Fibroblast of lung (primary cell): ENCODE data around the gene NDEL1. TPM values are rescaled to one million over a fixed set of nuclear protein-coding genes. Genes with fewer than 3 reads are reported as not detected.

Experiments
- DNase-seq, 2 donors: peaks; one replicate each; pipeline versions ENCODE4 v3.0.0 to v3.0.0-alpha.2; 2010; ENCODE audit warnings: low read depth in 2 of 2
- H2AFZ ChIP-seq: 2 replicates; pipeline ENCODE4 v1.5.1; 2012; ENCODE audit warnings: low read length, control low read depth, inconsistent platforms
- H3K27ac ChIP-seq: 2 replicates; pipeline ENCODE4 v1.5.1; 2011; ENCODE audit warnings: low read length, control low read depth; ENCODE audit not compliant: insufficient read depth
- H3K27me3 ChIP-seq: 2 replicates; pipeline ENCODE4 v1.5.1; 2011; ENCODE audit warnings: mild to moderate bottlenecking, low read length; ENCODE audit not compliant: control insufficient read depth, insufficient read depth
- H3K36me3 ChIP-seq: 2 replicates; pipeline ENCODE4 v1.5.1; 2011; ENCODE audit warnings: low read length; ENCODE audit not compliant: control insufficient read depth, insufficient read depth
- H3K4me1 ChIP-seq: 2 replicates; pipeline ENCODE4 v1.5.1; 2011; ENCODE audit warnings: low read length; ENCODE audit not compliant: control insufficient read depth, insufficient read depth; ENCODE audit errors: extremely low read depth
- H3K4me2 ChIP-seq: 2 replicates; pipeline ENCODE4 v1.5.1; 2011; ENCODE audit warnings: low read length, control low read depth; ENCODE audit not compliant: insufficient read depth; ENCODE audit errors: extremely low read depth
- H3K4me3 ChIP-seq, 4 experiments: fragments of 200-600 bp in 1 of 4; sonication (generic) in 1 of 4; replicated peaks in 1 of 4; 2 replicates each; pipeline ENCODE4 v1.5.1; 2011 to 2016; ENCODE audit warnings: low read length in 4 of 4, low read depth in 3 of 4, mild to moderate bottlenecking in 3 of 4, control low read depth in 2 of 4, inconsistent platforms in 1 of 4, mixed read lengths in 1 of 4; ENCODE audit not compliant: insufficient read depth in 1 of 4; ENCODE audit errors: control extremely low read depth in 1 of 4
- H3K79me2 ChIP-seq: 2 replicates; pipeline ENCODE4 v1.5.1; 2012; ENCODE audit warnings: mild to moderate bottlenecking, low read length, inconsistent platforms; ENCODE audit not compliant: control insufficient read depth, insufficient read depth
- H3K9ac ChIP-seq: 2 replicates; pipeline ENCODE4 v1.5.1; 2011; ENCODE audit warnings: mild to moderate bottlenecking, low read length, control low read depth; ENCODE audit not compliant: insufficient read depth
- H3K9me3 ChIP-seq: 2 replicates; pipeline ENCODE4 v1.5.1; 2012; ENCODE audit warnings: low read depth, low read length; ENCODE audit not compliant: control insufficient read depth, insufficient read depth
- H4K20me1 ChIP-seq: 2 replicates; pipeline ENCODE4 v1.5.1; 2011; ENCODE audit warnings: low read length; ENCODE audit not compliant: control insufficient read depth, insufficient read depth; ENCODE audit errors: extremely low read depth
- EZH2 ChIP-seq: IDR thresholded peaks from 2 replicates; pipeline ENCODE4 v1.5.1; 2012; ENCODE audit warnings: low read length, control low read depth, mild to moderate bottlenecking; ENCODE audit errors: missing control alignments
- polyA plus RNA-seq, 2 donors: library from polyadenylated mRNA; depleted of rRNA in 1 of 2; stranded (reverse) in 1 of 2; unstranded in 1 of 2; fragments of >200 nt; gene quantifications; 2 replicates each; pipeline ENCODE4 v1.2.1, GENCODE V29; 2011 to 2012; ENCODE audit warnings: missing spikeins in 1 of 2
- total RNA-seq: library from RNA; depleted of rRNA; stranded (reverse); fragments of >200 nt; gene quantifications from 2 replicates; pipeline ENCODE4 v1.2.1, GENCODE V29; 2014
- TF ChIP-seq, protein P1 (sequence below), 2 donors: IDR thresholded peaks in 1 of 2; conservative IDR thresholded peaks in 1 of 2; 1 replicate in 1 of 2; 2 replicates in 1 of 2; pipeline ENCODE4 v1.5.1; 2011 to 2012; ENCODE audit warnings: low read length in 2 of 2, control low read depth in 1 of 2, inconsistent platforms in 1 of 2, low read depth in 1 of 2, mild to moderate bottlenecking in 1 of 2

The NDEL1 gene
- total and polyA plus RNA-seq, 2 donors (not counting 1 experiment from before 2014, with no cell fraction given): 45.4 to 88.6 TPM

DNA sequence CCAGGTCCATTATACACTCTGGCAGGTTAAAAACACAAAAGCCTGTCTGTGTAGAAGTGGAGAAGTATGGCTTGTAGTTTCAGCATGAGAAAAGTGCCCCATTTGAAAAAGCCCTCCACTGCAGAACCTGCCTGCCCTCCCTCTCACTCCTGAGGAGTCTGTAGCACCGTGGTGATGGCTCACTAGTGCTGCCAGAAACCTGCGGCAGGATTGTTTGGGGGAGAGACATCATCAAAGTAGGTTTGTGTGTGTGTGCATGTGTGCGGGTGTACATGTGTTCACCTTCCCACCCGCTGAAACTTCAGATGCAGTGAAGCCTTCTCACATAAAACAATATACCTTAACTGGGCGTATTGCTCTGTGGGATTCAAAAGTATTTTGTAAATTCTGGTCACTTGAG is 26.9 kb downstream of the NDEL1 start:
- peaks cover 31% of the 10 kb centered on the region for H3K36me3 ChIP-seq
- no peak overlapping the region for H3K4me2 ChIP-seq
- peaks cover 36% of the 10 kb centered on the region for H3K79me2 ChIP-seq

GRCh38 chr17:8463099-8463498 is 27.4 kb downstream of the NDEL1 start:
- no peak overlapping the region for H3K4me2 ChIP-seq
- H4K20me1 ChIP-seq: no peaks in the 10 kb centered on the region
- H3K27me3 ChIP-seq: no peaks in the 10 kb centered on the region
- DNase-seq: no peak
- peaks cover 36% of the 10 kb centered on the region for H3K79me2 ChIP-seq
- no peak overlapping the region for H3K27ac ChIP-seq
- no peak overlapping the region for H2AFZ ChIP-seq
- H3K36me3 ChIP-seq: peaks cover 32% of the 10 kb centered on the region
- no peak overlapping the region for H3K4me3 ChIP-seq
- H3K9me3 ChIP-seq: no peaks in the 10 kb centered on the region
- TF ChIP-seq EZH2: no peak
- TF ChIP-seq, protein P1, sequence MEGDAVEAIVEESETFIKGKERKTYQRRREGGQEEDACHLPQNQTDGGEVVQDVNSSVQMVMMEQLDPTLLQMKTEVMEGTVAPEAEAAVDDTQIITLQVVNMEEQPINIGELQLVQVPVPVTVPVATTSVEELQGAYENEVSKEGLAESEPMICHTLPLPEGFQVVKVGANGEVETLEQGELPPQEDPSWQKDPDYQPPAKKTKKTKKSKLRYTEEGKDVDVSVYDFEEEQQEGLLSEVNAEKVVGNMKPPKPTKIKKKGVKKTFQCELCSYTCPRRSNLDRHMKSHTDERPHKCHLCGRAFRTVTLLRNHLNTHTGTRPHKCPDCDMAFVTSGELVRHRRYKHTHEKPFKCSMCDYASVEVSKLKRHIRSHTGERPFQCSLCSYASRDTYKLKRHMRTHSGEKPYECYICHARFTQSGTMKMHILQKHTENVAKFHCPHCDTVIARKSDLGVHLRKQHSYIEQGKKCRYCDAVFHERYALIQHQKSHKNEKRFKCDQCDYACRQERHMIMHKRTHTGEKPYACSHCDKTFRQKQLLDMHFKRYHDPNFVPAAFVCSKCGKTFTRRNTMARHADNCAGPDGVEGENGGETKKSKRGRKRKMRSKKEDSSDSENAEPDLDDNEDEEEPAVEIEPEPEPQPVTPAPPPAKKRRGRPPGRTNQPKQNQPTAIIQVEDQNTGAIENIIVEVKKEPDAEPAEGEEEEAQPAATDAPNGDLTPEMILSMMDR (conservative IDR thresholded peaks at IDR 0.05 in 1 of 2, IDR thresholded peaks at IDR 0.05 in 1 of 2; ENCODE audit: low read depth in 1 of 2, low read length in 2 of 2): no peak
- H3K4me1 ChIP-seq: peaks cover 3% of the 10 kb centered on the region
- H3K9ac ChIP-seq: no peak overlapping the region

More for the DNA sequence above, 26.9 kb downstream of the NDEL1 start:
- no peaks in the 10 kb centered on the region for H3K9me3 ChIP-seq
- H3K4me3 ChIP-seq: no peak overlapping the region
- no peak overlapping the region for H3K27ac ChIP-seq
- no peaks in the 10 kb centered on the region for H3K27me3 ChIP-seq
- no peaks in the 10 kb centered on the region for H4K20me1 ChIP-seq
- TF ChIP-seq EZH2: no peak
- TF ChIP-seq, protein P1 (conservative IDR thresholded peaks at IDR 0.05 in 1 of 2, IDR thresholded peaks at IDR 0.05 in 1 of 2; ENCODE audit: low read depth in 1 of 2, low read length in 2 of 2): no peak
- no peak overlapping the region for H3K9ac ChIP-seq
- peaks cover 3% of the 10 kb centered on the region for H3K4me1 ChIP-seq
- no peak overlapping the region for H2AFZ ChIP-seq
- DNase-seq: no peak

DNA sequence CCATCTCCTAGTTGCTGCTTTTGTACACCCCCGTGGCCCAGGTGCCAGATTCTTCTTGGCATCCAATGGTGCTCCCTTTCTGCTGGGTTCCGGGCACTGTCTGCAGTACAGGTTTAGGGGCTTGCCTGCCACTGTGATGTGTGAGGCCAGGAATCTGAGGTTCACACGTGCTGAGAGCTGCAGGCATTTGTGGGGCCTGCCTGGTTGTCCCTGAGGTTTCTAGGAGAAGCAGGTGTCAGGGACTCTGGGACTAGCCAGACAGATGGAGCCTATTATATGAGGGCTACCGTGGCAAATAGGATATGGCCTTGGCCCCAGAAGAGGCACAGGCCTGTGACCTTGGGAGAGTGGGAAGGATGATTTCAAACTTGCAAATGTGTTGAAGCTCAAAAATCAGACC is 29.3 kb downstream of the NDEL1 start:
- H2AFZ ChIP-seq: no peak overlapping the region
- no peaks in the 10 kb centered on the region for H3K27me3 ChIP-seq
- H3K4me1 ChIP-seq: peaks cover 3% of the 10 kb centered on the region
- no peaks in the 10 kb centered on the region for H4K20me1 ChIP-seq
- peaks cover 37% of the 10 kb centered on the region for H3K79me2 ChIP-seq
- H3K9ac ChIP-seq: no peak overlapping the region
- H3K4me3 ChIP-seq: no peak overlapping the region
- H3K4me2 ChIP-seq: no peak overlapping the region
- no peaks in the 10 kb centered on the region for H3K9me3 ChIP-seq
- H3K36me3 ChIP-seq: peaks cover 28% of the 10 kb centered on the region
- no peak for DNase-seq
- TF ChIP-seq EZH2: no peak
- TF ChIP-seq, protein P1 (conservative IDR thresholded peaks at IDR 0.05 in 1 of 2, IDR thresholded peaks at IDR 0.05 in 1 of 2; ENCODE audit: low read depth in 1 of 2, low read length in 2 of 2): no peak
- H3K27ac ChIP-seq: no peak overlapping the region
